ENCODE results near the gene CRIP3.
"Not testable (repeated sequence)": the region's sequence is repeated elsewhere in the genome, so short reads cannot be mapped to it uniquely, and the experiment has no call there.

Gene CRIP3

DNA sequence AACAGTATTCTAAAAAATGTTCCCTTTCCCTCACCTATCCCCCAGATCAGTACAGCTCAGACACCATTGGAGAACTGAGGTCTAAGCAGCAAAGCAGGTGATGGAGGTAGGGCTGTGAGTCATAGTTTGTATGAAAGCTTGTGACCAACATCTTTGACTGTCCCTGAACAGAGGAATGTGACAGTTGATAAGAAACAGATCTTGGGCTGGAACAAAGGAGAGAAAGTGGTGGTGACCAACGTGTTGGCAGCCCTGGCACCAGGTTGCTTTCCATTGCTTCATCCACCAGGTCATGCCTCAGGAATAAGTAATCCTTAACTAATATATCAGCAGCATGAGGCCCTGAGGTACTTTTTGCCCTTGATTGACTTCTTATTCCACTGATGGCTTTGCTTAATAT, 19.9 kb upstream of the CRIP3 start:
- H3K9me3 ChIP-seq (ENCODE audit: low read length): no peaks in the 10 kb centered on the region
- H3K27me3 ChIP-seq (ENCODE audit: insufficient read depth, low read length): no peaks in the 10 kb centered on the region
- no peak overlapping the region for H2AFZ ChIP-seq (ENCODE audit: low read depth, low read length)
- H3K4me1 ChIP-seq (ENCODE audit: insufficient read depth, low read length): no peaks in the 10 kb centered on the region
- H3K4me3 ChIP-seq (ENCODE audit: low read length): no peak overlapping the region
- H3K36me3 ChIP-seq (ENCODE audit: insufficient read depth, low read length): no peaks in the 10 kb centered on the region

DNA sequence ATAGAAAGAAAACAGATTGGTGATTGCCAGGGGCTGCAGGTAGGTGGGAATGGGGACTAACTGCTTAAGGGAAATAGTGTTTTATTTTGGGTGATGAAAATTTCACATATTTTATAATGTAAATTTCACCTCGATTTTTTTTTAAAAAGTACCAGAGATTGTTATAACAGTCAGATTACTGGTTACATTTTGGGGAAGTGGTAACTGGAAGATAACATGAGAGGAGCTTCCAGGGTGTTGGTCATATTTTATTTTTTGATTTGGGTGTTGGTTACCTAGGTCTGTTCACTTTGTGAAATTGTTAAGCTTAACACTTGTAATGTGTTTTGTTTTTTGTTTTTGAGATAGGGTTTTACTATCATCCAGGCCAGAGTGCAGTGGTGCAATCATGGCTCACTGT, 17.2 kb upstream of the CRIP3 start:
- no peak overlapping the region for H2AFZ ChIP-seq (ENCODE audit: low read depth, low read length)
- H3K27me3 ChIP-seq (ENCODE audit: insufficient read depth, low read length): no peaks in the 10 kb centered on the region
- H3K4me3 ChIP-seq (ENCODE audit: low read length): no peak overlapping the region
- H3K9me3 ChIP-seq (ENCODE audit: low read length): no peaks in the 10 kb centered on the region
- no peaks in the 10 kb centered on the region for H3K4me1 ChIP-seq (ENCODE audit: insufficient read depth, low read length)
- H3K36me3 ChIP-seq (ENCODE audit: insufficient read depth, low read length): no peaks in the 10 kb centered on the region

DNA sequence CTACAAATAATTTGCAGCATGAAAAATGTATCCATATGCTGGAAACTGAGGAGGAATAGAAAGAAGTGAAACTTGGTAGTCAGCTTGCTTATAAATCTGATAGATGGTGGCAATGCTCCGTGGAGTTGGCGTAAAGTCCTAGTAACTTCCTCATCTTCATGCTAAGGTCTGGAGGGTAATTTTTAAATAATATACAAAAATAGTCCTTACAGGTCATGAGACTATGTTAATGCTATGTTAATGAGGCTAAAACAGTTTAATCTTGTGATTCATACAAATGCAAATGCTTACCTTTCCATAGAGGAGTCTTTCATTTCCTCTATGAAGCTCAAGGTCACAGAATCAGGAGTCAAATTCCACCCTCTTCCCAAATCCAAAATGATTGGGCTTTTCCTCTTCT, 9.4 kb upstream of the CRIP3 start:
- Histone ChIP-seq H3K4me1 (ENCODE audit: insufficient read depth, low read length) (no peaks in the 10 kb centered on the region), H3K4me3 (ENCODE audit: low read length) (no peak overlapping the region), H3K27me3 (ENCODE audit: insufficient read depth, low read length) (no peaks in the 10 kb centered on the region), H3K9me3 (ENCODE audit: low read length) (no peaks in the 10 kb centered on the region), H2AFZ (ENCODE audit: low read depth, low read length) (no peak overlapping the region), H3K36me3 (ENCODE audit: insufficient read depth, low read length) (no peaks in the 10 kb centered on the region)

DNA sequence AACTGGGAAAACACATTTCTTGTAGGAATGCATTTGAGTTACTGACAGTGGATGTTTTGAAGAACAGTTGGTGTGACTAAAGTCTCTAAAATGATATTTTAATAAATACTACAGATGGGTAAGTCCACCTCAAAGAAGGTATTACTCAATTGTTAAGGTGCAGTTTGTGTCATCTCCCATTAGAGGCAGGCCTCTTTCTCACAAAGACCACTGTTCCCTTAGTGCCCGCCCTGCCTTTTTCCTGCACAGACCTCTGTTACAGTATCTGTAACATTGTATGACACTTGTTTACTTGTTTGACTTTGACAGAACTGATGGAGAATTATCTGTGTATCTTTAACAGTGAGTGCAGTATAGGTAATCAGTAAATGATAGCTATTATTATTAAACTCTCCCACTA, 5.2 kb upstream of the CRIP3 start:
- no peak overlapping the region for H2AFZ ChIP-seq (ENCODE audit: low read depth, low read length)
- no peaks in the 10 kb centered on the region for H3K9me3 ChIP-seq (ENCODE audit: low read length)
- H3K4me1 ChIP-seq (ENCODE audit: insufficient read depth, low read length): no peaks in the 10 kb centered on the region
- no peaks in the 10 kb centered on the region for H3K36me3 ChIP-seq (ENCODE audit: insufficient read depth, low read length)
- peaks cover 7% of the 10 kb centered on the region for H3K27me3 ChIP-seq (ENCODE audit: insufficient read depth, low read length)
- H3K4me3 ChIP-seq (ENCODE audit: low read length): no peak overlapping the region

- H2AFZ ChIP-seq (ENCODE audit: low read depth, low read length): no peak overlapping the region
- H3K9me3 ChIP-seq (ENCODE audit: low read length): no peaks in the 10 kb centered on the region
- H3K4me1 ChIP-seq (ENCODE audit: insufficient read depth, low read length): no peaks in the 10 kb centered on the region
- no peak overlapping the region for H3K4me3 ChIP-seq (ENCODE audit: low read length)
- H3K27me3 ChIP-seq (ENCODE audit: insufficient read depth, low read length): peaks cover 25% of the 10 kb centered on the region
- no peaks in the 10 kb centered on the region for H3K36me3 ChIP-seq (ENCODE audit: insufficient read depth, low read length)
These were observed 3.0 kb upstream of the CRIP3 start for GRCh38 chr6:43311666-43312065.

DNA sequence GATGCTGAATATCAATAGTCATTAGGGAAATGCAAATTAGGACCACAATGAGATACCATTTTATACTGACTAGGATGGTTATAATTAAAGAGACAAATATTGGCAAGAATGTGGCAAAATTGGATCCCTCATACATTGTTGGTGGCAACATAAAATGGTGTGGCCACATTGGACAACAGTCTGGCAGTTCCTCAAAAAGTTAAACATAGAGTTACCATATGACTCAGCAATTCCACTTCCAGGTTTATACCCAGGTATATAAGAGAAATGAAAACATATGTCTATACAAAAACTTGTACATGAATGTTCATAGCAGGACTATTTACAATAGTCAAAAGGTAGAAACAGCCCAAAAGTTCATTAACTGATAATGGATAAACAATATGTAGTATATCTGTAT, 2.0 kb upstream of the CRIP3 start:
- H3K4me1 ChIP-seq (ENCODE audit: insufficient read depth, low read length): no peaks in the 10 kb centered on the region

DNA sequence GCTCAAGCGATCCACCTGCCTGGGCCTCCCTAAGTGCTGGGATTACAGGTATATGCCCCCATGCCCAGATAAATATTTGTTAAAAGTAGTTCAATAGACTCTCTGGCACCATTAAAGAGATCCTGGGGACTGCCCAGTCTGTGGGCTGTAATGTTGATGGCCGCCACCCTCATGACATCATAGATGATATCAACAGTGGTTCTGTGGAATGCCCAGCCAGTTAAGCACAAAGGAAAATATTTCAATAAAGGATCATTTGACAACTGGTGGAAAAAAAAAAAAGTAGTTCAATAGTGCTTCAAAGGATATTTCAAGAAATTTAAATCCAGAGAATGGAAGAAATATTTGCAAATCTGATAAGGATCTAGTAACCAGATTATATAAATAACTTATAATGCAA, 1.5 kb upstream of the CRIP3 start:
- H3K9me3 ChIP-seq (ENCODE audit: low read length): no peaks in the 10 kb centered on the region
- no peaks in the 10 kb centered on the region for H3K4me1 ChIP-seq (ENCODE audit: insufficient read depth, low read length)
- H3K27me3 ChIP-seq (ENCODE audit: insufficient read depth, low read length): peaks cover 30% of the 10 kb centered on the region
- H3K4me3 ChIP-seq (ENCODE audit: low read length): no peak overlapping the region
- H3K36me3 ChIP-seq (ENCODE audit: insufficient read depth, low read length): no peaks in the 10 kb centered on the region
- H2AFZ ChIP-seq (ENCODE audit: low read depth, low read length): no peak overlapping the region

More for the DNA sequence above, 2.0 kb upstream of the CRIP3 start:
- no peak overlapping the region for H2AFZ ChIP-seq (ENCODE audit: low read depth, low read length)
- H3K36me3 ChIP-seq (ENCODE audit: insufficient read depth, low read length): no peaks in the 10 kb centered on the region
- H3K4me3 ChIP-seq (ENCODE audit: low read length): no peak overlapping the region
- H3K27me3 ChIP-seq (ENCODE audit: insufficient read depth, low read length): peaks cover 30% of the 10 kb centered on the region
- no peaks in the 10 kb centered on the region for H3K9me3 ChIP-seq (ENCODE audit: low read length)

- H3K4me3 ChIP-seq (ENCODE audit: low read length): no peak overlapping the region
- H3K27me3 ChIP-seq (ENCODE audit: insufficient read depth, low read length): peaks cover 30% of the 10 kb centered on the region
- no peaks in the 10 kb centered on the region for H3K9me3 ChIP-seq (ENCODE audit: low read length)
- peak overlapping the region; percentile 64 for H2AFZ ChIP-seq (ENCODE audit: low read depth, low read length)
- H3K4me1 ChIP-seq (ENCODE audit: insufficient read depth, low read length): no peaks in the 10 kb centered on the region
- H3K36me3 ChIP-seq (ENCODE audit: insufficient read depth, low read length): no peaks in the 10 kb centered on the region
These were observed 408 bp upstream of the CRIP3 start for GRCh38 chr6:43308990-43309477.

GRCh38 chr6:43307451-43308100, 1.1 kb downstream of the CRIP3 start:
- Histone ChIP-seq H2AFZ (ENCODE audit: low read depth, low read length) (no peak overlapping the region), H3K36me3 (ENCODE audit: insufficient read depth, low read length) (no peaks in the 10 kb centered on the region), H3K27me3 (ENCODE audit: insufficient read depth, low read length) (peaks cover 37% of the 10 kb centered on the region), H3K4me3 (ENCODE audit: low read length) (no peak overlapping the region), H3K9me3 (ENCODE audit: low read length) (no peaks in the 10 kb centered on the region), H3K4me1 (ENCODE audit: insufficient read depth, low read length) (no peaks in the 10 kb centered on the region)

GRCh38 chr6:43306086-43306485, 2.5 kb downstream of the CRIP3 start:
- Histone ChIP-seq H3K9me3 (ENCODE audit: low read length) (no peaks in the 10 kb centered on the region), H3K4me1 (ENCODE audit: insufficient read depth, low read length) (no peaks in the 10 kb centered on the region), H3K27me3 (ENCODE audit: insufficient read depth, low read length) (peaks cover 40% of the 10 kb centered on the region), H3K36me3 (ENCODE audit: insufficient read depth, low read length) (no peaks in the 10 kb centered on the region), H2AFZ (ENCODE audit: low read depth, low read length) (no peak overlapping the region), H3K4me3 (ENCODE audit: low read length) (no peak overlapping the region)

DNA sequence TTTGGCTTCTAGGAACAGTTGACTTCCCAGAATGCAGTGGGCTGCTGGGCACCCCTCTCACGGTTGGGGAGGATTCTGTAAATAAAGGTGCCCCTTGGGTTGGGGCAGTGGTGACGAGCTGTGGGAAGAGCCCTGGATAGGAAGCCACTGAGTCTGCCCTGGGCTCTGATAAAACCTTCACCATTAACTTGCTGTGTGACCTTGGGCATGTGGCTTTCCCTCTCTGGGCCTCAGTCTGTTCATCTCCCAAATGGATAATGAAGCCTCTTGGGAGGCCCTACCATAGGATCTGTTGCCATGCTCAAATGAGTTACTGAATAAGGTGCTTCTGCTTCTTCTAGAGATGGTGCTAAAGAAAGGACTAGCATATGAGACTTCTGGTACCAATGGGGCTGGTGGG, 3.7 kb downstream of the CRIP3 start:
- Histone ChIP-seq H3K36me3 (ENCODE audit: insufficient read depth, low read length) (no peaks in the 10 kb centered on the region), H3K9me3 (ENCODE audit: low read length) (no peaks in the 10 kb centered on the region), H2AFZ (ENCODE audit: low read depth, low read length) (no peak overlapping the region), H3K4me3 (ENCODE audit: low read length) (no peak overlapping the region), H3K27me3 (ENCODE audit: insufficient read depth, low read length) (peaks cover 45% of the 10 kb centered on the region), H3K4me1 (ENCODE audit: insufficient read depth, low read length) (no peaks in the 10 kb centered on the region)

GRCh38 chr6:43304361-43304760, 4.3 kb downstream of the CRIP3 start:
- H2AFZ ChIP-seq (ENCODE audit: low read depth, low read length): no peak overlapping the region
- H3K36me3 ChIP-seq (ENCODE audit: insufficient read depth, low read length): no peaks in the 10 kb centered on the region
- peaks cover 49% of the 10 kb centered on the region for H3K27me3 ChIP-seq (ENCODE audit: insufficient read depth, low read length)

GRCh38 chr6:43303751-43304331, 4.8 kb downstream of the CRIP3 start:
- H3K4me1 ChIP-seq (ENCODE audit: insufficient read depth, low read length): no peaks in the 10 kb centered on the region
- no peaks in the 10 kb centered on the region for H3K36me3 ChIP-seq (ENCODE audit: insufficient read depth, low read length)
- H2AFZ ChIP-seq (ENCODE audit: low read depth, low read length): no peak overlapping the region
- no peak overlapping the region for H3K4me3 ChIP-seq (ENCODE audit: low read length)
- peaks cover 47% of the 10 kb centered on the region for H3K27me3 ChIP-seq (ENCODE audit: insufficient read depth, low read length)
- H3K9me3 ChIP-seq (ENCODE audit: low read length): no peaks in the 10 kb centered on the region

More at GRCh38 chr6:43304361-43304760, 4.3 kb downstream of the CRIP3 start:
- no peaks in the 10 kb centered on the region for H3K9me3 ChIP-seq (ENCODE audit: low read length)
- H3K4me1 ChIP-seq (ENCODE audit: insufficient read depth, low read length): no peaks in the 10 kb centered on the region
- no peak overlapping the region for H3K4me3 ChIP-seq (ENCODE audit: low read length)

- H2AFZ ChIP-seq (ENCODE audit: low read depth, low read length); H3K4me3 ChIP-seq (ENCODE audit: low read length); H3K9me3 ChIP-seq (ENCODE audit: low read length); H3K4me1 ChIP-seq (ENCODE audit: insufficient read depth, low read length); H3K36me3 ChIP-seq (ENCODE audit: insufficient read depth, low read length): not testable (repeated sequence)
- H3K27me3 ChIP-seq (ENCODE audit: insufficient read depth, low read length): peaks cover 40% of the 10 kb centered on the region
These were observed 5.6 kb downstream of the CRIP3 start for GRCh38 chr6:43303006-43303405.

Data from neuron (in vitro differentiated cells).